Adrenal gland (tissue), 12 donors: ENCODE measurements around the gene SORCS3. TPM values are rescaled to one million over a fixed set of nuclear protein-coding genes. Genes with fewer than 3 reads are reported as not detected.
A peak's percentile ranks its signal among the peaks of the same experiment; 100 is the strongest.

Source experiments
- DNase-seq, 7 donors: peaks; one replicate each; pipeline ENCODE4 v3.0.0-alpha.2; 2019 to 2020
- H3K27ac ChIP-seq, 5 donors: fragments of 200-600 bp; sonication (generic) in 4 of 5; 1 replicate in 3 of 5; 2 replicates in 2 of 5; pipeline versions ENCODE4 v1.5.1 to v1.8.0; 2016 to 2020; ENCODE audit warnings: mild to moderate bottlenecking in 1 of 5
- H3K27me3 ChIP-seq: fragments of 200-600 bp; 2 replicates; pipeline ENCODE4 v1.8.0; 2021
- H3K36me3 ChIP-seq, 2 donors: fragments of 200-600 bp; replicated peaks in 1 of 2; 1 replicate in 1 of 2; 2 replicates in 1 of 2; pipeline versions ENCODE4 v1.5.1 to v1.8.0; 2018 to 2022
- H3K4me1 ChIP-seq, 2 donors: fragments of 200-600 bp; replicated peaks in 1 of 2; 1 replicate in 1 of 2; 2 replicates in 1 of 2; pipeline versions ENCODE4 v1.5.1 to v1.8.0; 2018 to 2021
- H3K4me3 ChIP-seq, 4 donors: fragments of 200-600 bp; sonication (generic) in 3 of 4; one replicate each; pipeline ENCODE4 v1.5.1; 2016 to 2018
- H3K9me3 ChIP-seq, 3 donors: fragments of 200-600 bp; sonication (generic) in 1 of 3; replicated peaks in 1 of 3; 1 replicate in 2 of 3; 2 replicates in 1 of 3; pipeline versions ENCODE4 v1.5.1 to v1.8.0; 2016 to 2021
- CTCF ChIP-seq, 6 experiments: fragments of 450-650 bp in 4 of 6; fragments of 200-600 bp in 2 of 6; sonication (generic) in 1 of 6; IDR thresholded peaks; 1 replicate in 5 of 6; 2 replicates in 1 of 6; pipeline versions ENCODE4 v1.5.1 to v1.8.0; 2016 to 2021; ENCODE audit warnings: antibody characterized with exemption in 6 of 6, mild to moderate bottlenecking in 2 of 6, moderate library complexity in 1 of 6
- POLR2A ChIP-seq, 2 donors: fragments of 450-650 bp; IDR thresholded peaks; one replicate each; pipeline ENCODE4 v1.6.1; 2017; ENCODE audit warnings: antibody characterized with exemption in 2 of 2, mild to moderate bottlenecking in 2 of 2, moderate library complexity in 1 of 2
- WGBS, 4 donors: extraction: QIAGEN DNeasy Blood & Tissue Kit in 2 of 4; methylation state at CpG; one replicate each; pipeline versions ENCODE4 v1.1.5 to v1.1.7; 2013 to 2017; 5-methylcytosine and 5-hydroxymethylcytosine counted together
- intact Hi-C, 2 donors: fragments of 100-400 bp; cut with DNase I; formaldehyde crosslinking; loops; one replicate each; pipeline versions ENCODE4 v1.14.1 to v1.15.0; 2022 to 2023
- polyA plus RNA-seq, 3 donors: library from polyadenylated mRNA; stranded (reverse); fragments of 200-250 nt in 2 of 3; fragments of 350-450 nt in 1 of 3; fragmentation: Illumina TruSeq in 1 of 3; extraction: RNeasy Lipid Tissue Mini Kit (QIAGEN cat#74804) in 1 of 3; gene quantifications; one replicate each; pipeline ENCODE4 v1.2.3, GENCODE V29; 2013 to 2014
- total RNA-seq, 9 donors: library from RNA; depleted of rRNA in 4 of 9; stranded (reverse); fragments of >200 nt in 4 of 9; fragments of 120-200 nt in 1 of 9; fragmentation: NEBNext Ultra II Directional in 1 of 9; extraction: Animal tissue kit (Norgen Biotek cat#: 25700) in 1 of 9; gene quantifications; one replicate each; pipeline versions ENCODE4 v1.1.0 to v1.2.4, GENCODE V29; 2013 to 2023
- donor health status: healthy with polysubstance abuse.
- donor health status: Bipolar disorder and iron deficiency.
- donor health status: DM: yes; HTN: yes; CAD: no.
- donor health status: DM: no; HTN: no; CAD: no.
- donor health status: DM: no; HTN: no; CAD: no.
- donor health status: DM: yes; HTN: yes; CAD: no.

SORCS3 gene
- total and polyA plus RNA-seq, 12 donors, result 0.22 to 3.4 (median 1.2) TPM; not detected in 2

GRCh38 chr10:104648421-104648820 lies 7.3 kb downstream of the SORCS3 start:
- 59 to 76% (median 67%) methylated on average over 3 of the region's 3 CpGs for WGBS, 4 donors
- Histone ChIP-seq H3K4me3 (no peak overlapping the region), H3K4me1 (no peaks in the 10 kb centered on the region), H3K27ac (no peak overlapping the region), H3K36me3 (no peaks in the 10 kb centered on the region), H3K27me3 (no peaks in the 10 kb centered on the region), H3K9me3 (no peaks in the 10 kb centered on the region)
- DNase-seq, result no peak
- intact Hi-C loops, result no loop called here
- TF ChIP-seq CTCF (IDR thresholded peaks at IDR 0.05), result no peak
- TF ChIP-seq POLR2A (IDR thresholded peaks at IDR 0.05), result no peak

- Histone ChIP-seq H3K27me3 (no peaks in the 10 kb centered on the region), H3K4me1 (no peaks in the 10 kb centered on the region), H3K36me3 (no peaks in the 10 kb centered on the region), H3K4me3 (no peak overlapping the region), H3K9me3 (no peaks in the 10 kb centered on the region), H3K27ac (no peak overlapping the region)
- TF ChIP-seq POLR2A (IDR thresholded peaks at IDR 0.05) (no peak), CTCF (IDR thresholded peaks at IDR 0.05) (peak in 2 of 6 experiments; percentile 23 to 25)
- intact Hi-C loops, result no loop called here
- DNase-seq, result no peak
- WGBS, 4 donors, result 20 to 43% (median 38%) methylated on average over 1 of the region's 1 CpG
These were observed 9.0 kb downstream of the SORCS3 start for GRCh38 chr10:104650072-104650471.

GRCh38 chr10:104650635-104651331 lies 9.7 kb downstream of the SORCS3 start:
- no peak for TF ChIP-seq POLR2A (IDR thresholded peaks at IDR 0.05)
- no peak for TF ChIP-seq CTCF (IDR thresholded peaks at IDR 0.05)

GRCh38 chr10:104657036-104657435 lies 15.9 kb downstream of the SORCS3 start:
- no peak for DNase-seq
- intact Hi-C loops, result no loop called here
- no peak overlapping the region for H3K27ac ChIP-seq
- no peak overlapping the region for H3K4me3 ChIP-seq
- H3K4me1 ChIP-seq, result no peaks in the 10 kb centered on the region
- no peak for TF ChIP-seq CTCF (IDR thresholded peaks at IDR 0.05)
- no peak for TF ChIP-seq POLR2A (IDR thresholded peaks at IDR 0.05)
- H3K27me3 ChIP-seq, result no peaks in the 10 kb centered on the region
- H3K9me3 ChIP-seq, result no peaks in the 10 kb centered on the region
- H3K36me3 ChIP-seq, result no peaks in the 10 kb centered on the region
- WGBS, 4 donors, result 58 to 69% (median 67%) methylated on average over 3 of the region's 3 CpGs

More at GRCh38 chr10:104650635-104651331, 9.7 kb downstream of the SORCS3 start:
- no peak overlapping the region for H3K4me3 ChIP-seq
- DNase-seq, result no peak
- H3K27ac ChIP-seq, result no peak overlapping the region
- no peaks in the 10 kb centered on the region for H3K9me3 ChIP-seq
- H3K36me3 ChIP-seq, result no peaks in the 10 kb centered on the region
- H3K4me1 ChIP-seq, result no peaks in the 10 kb centered on the region
- 51 to 65% (median 57%) methylated on average over 3 of the region's 3 CpGs for WGBS, 4 donors
- intact Hi-C loops, result no loop called here
- no peaks in the 10 kb centered on the region for H3K27me3 ChIP-seq
